ENCODE results near the gene PLK1.

- no peak for TF ChIP-seq POLR2A (IDR thresholded peaks at IDR 0.05)
- TF ChIP-seq CTCF (IDR thresholded peaks at IDR 0.05): no peak
Measured at GRCh38 chr16:23640931-23641765, 37.5 kb upstream of the PLK1 start, which contains the start of the genes DCTN5 and PALB2.

All from lower leg skin (tissue), 3 donors.